ENCODE measurements around the gene ZNF613. TPM values are rescaled to one million over a fixed set of nuclear protein-coding genes. Genes with fewer than 3 reads are reported as not detected.
"Not testable (repeated sequence)": the region's sequence is repeated elsewhere in the genome, so short reads cannot be mapped to it uniquely, and the experiment has no call there.

ZNF613 gene
- polyA plus RNA-seq, 4 donors, result 2.2 to 6.0 (median 4.3) TPM

DNA sequence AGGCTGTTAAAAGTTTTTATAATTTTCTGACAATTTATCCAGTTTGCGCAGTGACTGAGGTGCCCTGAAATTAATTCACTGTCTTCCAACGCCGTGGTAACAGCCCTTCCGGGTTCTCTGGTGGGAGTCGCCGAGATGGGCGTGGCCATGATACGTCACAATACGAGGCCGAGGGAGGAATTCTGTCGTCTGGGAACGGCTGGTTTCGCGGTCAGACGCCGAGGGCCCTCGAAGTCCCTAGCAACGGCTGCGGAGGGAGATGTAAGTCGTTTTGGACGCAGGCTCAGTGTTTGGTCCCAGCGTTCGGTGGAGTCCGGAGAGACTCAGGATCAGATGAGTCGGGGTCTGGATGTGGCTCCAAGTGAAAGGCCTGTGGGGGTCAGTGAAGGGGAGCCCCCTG, 21.7 kb downstream of the ZNF613 start:
- Histone ChIP-seq H3K27ac (ENCODE audit: low read depth in 1 of 3, low read length in 2 of 3) (no peak overlapping the region), H3K36me3 (ENCODE audit: control insufficient read depth in 3 of 3, insufficient read depth in 2 of 3, low read depth in 1 of 3, low read length in 3 of 3) (peaks cover 3 to 10% (median 7%) of the 10 kb centered on the region in 3 donors), H3K4me3 (ENCODE audit: low read depth in 1 of 3, low read length in 3 of 3) (peak overlapping the region in 1 of 3 donors; percentile 11), H3K27me3 (ENCODE audit: control insufficient read depth in 3 of 3, insufficient read depth in 3 of 3, low read length in 3 of 3) (no peaks in the 10 kb centered on the region), H3K4me1 (ENCODE audit: control insufficient read depth in 3 of 3, insufficient read depth in 2 of 3, low read depth in 1 of 3, low read length in 2 of 3) (no peaks in the 10 kb centered on the region), H3K9me3 (ENCODE audit: control insufficient read depth in 2 of 2, insufficient read depth in 1 of 2, low read depth in 1 of 2, low read length in 1 of 2) (peaks cover 13 to 51% of the 10 kb centered on the region in 2 donors)
- DNase-seq (no peak), FAIRE-seq (no peak)
- 16 to 47% (median 46%) methylated on average over 25 of the region's 25 CpGs for WGBS, 3 donors

DNA sequence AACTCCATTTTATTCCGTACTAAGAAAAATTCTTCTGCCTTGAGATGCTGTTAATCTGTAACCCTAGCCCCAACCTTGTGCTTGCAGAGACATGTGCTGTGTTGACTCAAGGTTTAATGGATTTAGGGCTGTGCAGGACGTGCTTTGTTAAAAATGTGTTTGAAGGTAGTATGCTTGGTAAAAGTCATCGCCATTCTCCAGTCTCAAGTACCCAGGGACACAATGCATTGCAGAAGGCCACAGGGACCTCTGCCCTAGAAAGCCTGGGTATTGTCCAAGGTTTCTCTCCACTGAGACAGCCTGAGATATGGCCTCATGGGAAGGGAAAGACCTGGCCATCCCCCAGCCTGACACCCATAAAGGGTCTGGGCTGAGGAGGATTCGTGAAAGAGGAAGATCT, 30.6 kb downstream of the ZNF613 start:
- H3K36me3 ChIP-seq (ENCODE audit: control insufficient read depth in 3 of 3, insufficient read depth in 2 of 3, low read depth in 1 of 3, low read length in 3 of 3); H3K27me3 ChIP-seq (ENCODE audit: control insufficient read depth in 3 of 3, insufficient read depth in 3 of 3, low read length in 3 of 3); DNase-seq; H3K4me1 ChIP-seq (ENCODE audit: control insufficient read depth in 3 of 3, insufficient read depth in 2 of 3, low read depth in 1 of 3, low read length in 2 of 3); FAIRE-seq; H3K4me3 ChIP-seq (ENCODE audit: low read depth in 1 of 3, low read length in 3 of 3); H3K27ac ChIP-seq (ENCODE audit: low read depth in 1 of 3, low read length in 2 of 3): not testable (repeated sequence)
- H3K9me3 ChIP-seq (ENCODE audit: control insufficient read depth in 2 of 2, insufficient read depth in 1 of 2, low read depth in 1 of 2, low read length in 1 of 2), result peaks cover 2 to 43% of the 10 kb centered on the region in 2 donors
- 28 to 66% (median 40%) methylated on average over 4 of the region's 4 CpGs for WGBS, 3 donors

DNA sequence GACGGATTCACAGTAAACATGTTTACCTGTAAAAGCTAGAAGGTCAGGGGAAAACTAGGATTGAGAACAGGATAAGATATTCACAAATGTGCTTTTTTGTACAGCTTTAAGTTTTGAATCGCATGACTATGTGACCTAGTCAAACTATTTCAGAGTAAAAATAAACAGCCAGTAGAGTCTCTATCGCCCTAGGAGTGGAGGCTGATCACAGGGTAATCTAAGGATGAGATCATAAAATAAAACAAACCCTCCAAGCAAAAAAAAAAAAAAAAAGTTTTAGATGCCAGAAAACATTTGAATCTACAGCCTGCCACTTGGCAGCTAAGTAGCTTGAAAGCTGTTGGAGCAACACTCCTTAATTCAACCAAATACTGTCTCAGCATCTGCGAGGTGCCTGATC, 32.5 kb downstream of the ZNF613 start:
- no peak overlapping the region for H3K27ac ChIP-seq (ENCODE audit: low read depth in 1 of 3, low read length in 2 of 3)
- no peak for FAIRE-seq

DNA sequence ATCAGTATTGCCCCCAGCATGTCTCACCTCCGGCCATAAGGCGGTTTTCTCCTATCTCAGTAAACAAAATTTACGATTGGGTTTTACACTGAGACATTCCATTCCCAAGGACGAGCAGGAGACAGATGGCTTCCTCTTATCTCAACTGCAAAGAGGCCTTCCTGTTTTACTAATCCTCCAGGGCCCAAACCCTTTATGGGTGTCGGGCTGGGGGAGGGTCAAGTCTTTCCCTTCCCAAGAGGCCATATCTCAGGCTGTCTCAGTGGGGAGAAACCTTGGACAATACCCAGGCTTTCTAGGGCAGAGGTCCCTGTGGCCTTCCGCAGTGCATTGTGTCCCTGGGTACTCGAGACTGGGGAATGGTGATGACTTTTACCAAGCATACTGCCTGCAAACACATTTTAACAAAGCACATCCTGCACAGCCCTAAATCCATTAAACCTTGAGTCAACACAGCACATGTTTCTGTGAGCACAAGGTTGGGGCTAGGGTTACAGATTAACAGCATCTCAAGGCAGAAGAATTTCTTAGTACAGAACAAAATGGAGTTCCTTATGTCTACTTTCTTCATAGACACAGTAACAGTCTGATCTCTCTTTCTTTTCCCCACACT, 33.5 kb downstream of the ZNF613 start:
- H3K27ac ChIP-seq (ENCODE audit: low read depth in 1 of 3, low read length in 2 of 3); FAIRE-seq; H3K27me3 ChIP-seq (ENCODE audit: control insufficient read depth in 3 of 3, insufficient read depth in 3 of 3, low read length in 3 of 3); H3K4me3 ChIP-seq (ENCODE audit: low read depth in 1 of 3, low read length in 3 of 3); H3K4me1 ChIP-seq (ENCODE audit: control insufficient read depth in 3 of 3, insufficient read depth in 2 of 3, low read depth in 1 of 3, low read length in 2 of 3); DNase-seq: not testable (repeated sequence)
- WGBS, 3 donors, result 17 to 33% (median 29%) methylated on average over 7 of the region's 7 CpGs
- Histone ChIP-seq H3K36me3 (ENCODE audit: control insufficient read depth in 3 of 3, insufficient read depth in 2 of 3, low read depth in 1 of 3, low read length in 3 of 3) (peaks cover 3 to 16% (median 12%) of the 10 kb centered on the region in 3 donors), H3K9me3 (ENCODE audit: control insufficient read depth in 2 of 2, insufficient read depth in 1 of 2, low read depth in 1 of 2, low read length in 1 of 2) (peaks cover 4 to 59% of the 10 kb centered on the region in 2 donors)

More for the DNA sequence above, 32.5 kb downstream of the ZNF613 start:
- Histone ChIP-seq H3K36me3 (ENCODE audit: control insufficient read depth in 3 of 3, insufficient read depth in 2 of 3, low read depth in 1 of 3, low read length in 3 of 3) (peaks cover under 1 to 8% (median 3%) of the 10 kb centered on the region in 3 donors), H3K4me3 (ENCODE audit: low read depth in 1 of 3, low read length in 3 of 3) (no peak overlapping the region), H3K27me3 (ENCODE audit: control insufficient read depth in 3 of 3, insufficient read depth in 3 of 3, low read length in 3 of 3) (no peaks in the 10 kb centered on the region), H3K9me3 (ENCODE audit: control insufficient read depth in 2 of 2, insufficient read depth in 1 of 2, low read depth in 1 of 2, low read length in 1 of 2) (peaks cover 4 to 51% of the 10 kb centered on the region in 2 donors), H3K4me1 (ENCODE audit: control insufficient read depth in 3 of 3, insufficient read depth in 2 of 3, low read depth in 1 of 3, low read length in 2 of 3) (no peaks in the 10 kb centered on the region)
- DNase-seq, result no peak
- WGBS, 3 donors, result 71 to 82% (median 75%) methylated on average over 4 of the region's 4 CpGs

DNA sequence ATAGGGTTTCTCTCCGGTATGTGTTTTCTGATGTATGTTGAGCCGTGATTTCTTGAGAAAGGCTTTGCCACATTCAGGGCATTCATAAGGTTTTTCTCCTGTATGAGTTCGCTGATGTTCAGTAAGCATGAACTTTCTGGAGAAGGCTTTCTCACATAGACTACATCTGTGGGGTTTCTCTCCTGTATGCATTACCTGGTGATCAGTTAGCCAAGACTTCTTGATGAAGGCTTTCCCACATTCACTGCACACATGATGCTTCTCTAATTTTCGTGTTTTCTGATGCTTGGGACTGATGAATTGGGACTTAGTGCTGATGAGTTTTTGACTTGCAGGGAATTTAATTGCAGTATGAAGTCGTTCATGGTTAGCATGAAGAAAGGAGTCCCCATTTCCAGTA, 38.3 kb downstream of the ZNF613 start:
- peaks cover 28 to 55% (median 32%) of the 10 kb centered on the region in 3 donors for H3K36me3 ChIP-seq (ENCODE audit: control insufficient read depth in 3 of 3, insufficient read depth in 2 of 3, low read depth in 1 of 3, low read length in 3 of 3)
- H3K9me3 ChIP-seq (ENCODE audit: control insufficient read depth in 2 of 2, insufficient read depth in 1 of 2, low read depth in 1 of 2, low read length in 1 of 2), result peaks cover 12 to 75% of the 10 kb centered on the region in 2 donors
- no peak overlapping the region for H3K27ac ChIP-seq (ENCODE audit: low read depth in 1 of 3, low read length in 2 of 3)
- 96 to 98% (median 98%) methylated on average over 5 of the region's 5 CpGs for WGBS, 3 donors
- no peaks in the 10 kb centered on the region for H3K4me1 ChIP-seq (ENCODE audit: control insufficient read depth in 3 of 3, insufficient read depth in 2 of 3, low read depth in 1 of 3, low read length in 2 of 3)
- FAIRE-seq (no peak), DNase-seq (no peak)
- H3K27me3 ChIP-seq (ENCODE audit: control insufficient read depth in 3 of 3, insufficient read depth in 3 of 3, low read length in 3 of 3), result no peaks in the 10 kb centered on the region
- no peak overlapping the region for H3K4me3 ChIP-seq (ENCODE audit: low read depth in 1 of 3, low read length in 3 of 3)

DNA sequence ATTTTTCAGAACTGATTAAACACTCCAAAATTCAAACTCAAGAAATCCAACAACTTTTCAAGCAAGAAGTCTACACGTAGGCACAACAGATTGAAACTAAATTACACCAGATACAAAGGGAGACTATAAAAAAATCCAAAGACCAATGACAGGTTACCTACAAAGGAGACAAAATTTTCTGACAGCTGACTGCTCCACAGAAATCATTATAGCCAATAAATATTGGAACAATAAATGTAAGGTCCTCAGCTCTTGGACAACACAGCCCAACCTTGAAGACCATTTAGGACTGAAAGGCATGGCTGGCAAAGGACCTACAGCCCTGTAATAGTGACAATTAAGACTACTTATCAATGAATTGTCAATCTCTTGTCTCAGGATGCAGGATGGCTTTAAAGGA, 43.4 kb downstream of the ZNF613 start:
- no peak for DNase-seq
- peaks cover 17 to 81% of the 10 kb centered on the region in 2 donors for H3K9me3 ChIP-seq (ENCODE audit: control insufficient read depth in 2 of 2, insufficient read depth in 1 of 2, low read depth in 1 of 2, low read length in 1 of 2)
- H3K4me3 ChIP-seq (ENCODE audit: low read depth in 1 of 3, low read length in 3 of 3), result no peak overlapping the region
- H3K27ac ChIP-seq (ENCODE audit: low read depth in 1 of 3, low read length in 2 of 3), result no peak overlapping the region
- 97 to 100% (median 98%) methylated on average over 1 of the region's 1 CpG for WGBS, 3 donors
- FAIRE-seq, result no peak
- H3K27me3 ChIP-seq (ENCODE audit: control insufficient read depth in 3 of 3, insufficient read depth in 3 of 3, low read length in 3 of 3), result no peaks in the 10 kb centered on the region
- peaks cover 38 to 77% (median 45%) of the 10 kb centered on the region in 3 donors for H3K36me3 ChIP-seq (ENCODE audit: control insufficient read depth in 3 of 3, insufficient read depth in 2 of 3, low read depth in 1 of 3, low read length in 3 of 3)
- no peaks in the 10 kb centered on the region for H3K4me1 ChIP-seq (ENCODE audit: control insufficient read depth in 3 of 3, insufficient read depth in 2 of 3, low read depth in 1 of 3, low read length in 2 of 3)

DNA sequence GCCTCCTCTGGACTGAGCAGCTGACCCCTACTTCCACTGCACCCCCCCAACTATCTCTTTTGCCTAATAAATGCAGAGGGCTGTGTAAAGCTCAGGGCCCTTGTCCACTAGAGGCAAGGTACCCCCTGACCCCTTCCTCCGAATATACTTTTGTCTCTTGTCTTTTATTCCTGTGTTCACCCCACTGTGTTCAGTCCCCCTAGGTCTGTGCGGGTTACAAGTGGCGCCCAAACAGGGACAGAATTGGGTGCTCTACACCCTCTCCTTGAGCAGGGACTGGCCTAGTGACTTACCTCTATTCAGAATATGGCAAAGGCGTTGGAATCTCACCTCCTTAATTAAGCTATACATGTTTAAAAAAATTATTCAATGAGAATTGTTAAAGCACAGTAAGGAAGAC, 44.4 kb downstream of the ZNF613 start:
- no peak overlapping the region for H3K4me3 ChIP-seq (ENCODE audit: low read depth in 1 of 3, low read length in 3 of 3)
- DNase-seq (peak in 1 of 2 donors; percentile 44), FAIRE-seq (no peak)
- H3K36me3 ChIP-seq (ENCODE audit: control insufficient read depth in 3 of 3, insufficient read depth in 2 of 3, low read depth in 1 of 3, low read length in 3 of 3), result peaks cover 32 to 69% (median 44%) of the 10 kb centered on the region in 3 donors
- peaks cover 17 to 82% of the 10 kb centered on the region in 2 donors for H3K9me3 ChIP-seq (ENCODE audit: control insufficient read depth in 2 of 2, insufficient read depth in 1 of 2, low read depth in 1 of 2, low read length in 1 of 2)
- H3K27ac ChIP-seq (ENCODE audit: low read depth in 1 of 3, low read length in 2 of 3), result no peak overlapping the region
- H3K4me1 ChIP-seq (ENCODE audit: control insufficient read depth in 3 of 3, insufficient read depth in 2 of 3, low read depth in 1 of 3, low read length in 2 of 3), result no peaks in the 10 kb centered on the region
- H3K27me3 ChIP-seq (ENCODE audit: control insufficient read depth in 3 of 3, insufficient read depth in 3 of 3, low read length in 3 of 3), result no peaks in the 10 kb centered on the region
- 93 to 96% (median 96%) methylated on average over 4 of the region's 4 CpGs for WGBS, 3 donors

DNA sequence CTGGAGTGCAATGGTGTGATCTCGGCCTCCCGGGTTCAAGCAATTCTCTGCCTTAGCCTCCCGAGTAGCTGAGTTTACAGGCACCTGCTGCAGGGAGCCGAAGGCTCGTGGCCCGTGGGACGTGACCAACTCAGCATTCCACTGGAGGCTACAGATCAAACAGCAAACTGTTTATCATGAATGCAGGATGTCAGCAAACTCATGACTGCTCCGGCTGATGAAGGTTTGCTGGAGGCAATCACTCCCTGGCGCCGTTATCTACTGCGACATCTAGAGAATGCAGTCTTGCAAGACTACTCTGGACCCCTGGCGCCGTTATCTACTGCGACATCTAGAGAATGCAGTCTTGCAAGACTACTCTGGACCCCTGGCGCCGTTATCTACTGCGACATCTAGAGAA, 48.5 kb downstream of the ZNF613 start:
- H3K27ac ChIP-seq (ENCODE audit: low read depth in 1 of 3, low read length in 2 of 3); DNase-seq; FAIRE-seq; H3K4me3 ChIP-seq (ENCODE audit: low read depth in 1 of 3, low read length in 3 of 3); H3K4me1 ChIP-seq (ENCODE audit: control insufficient read depth in 3 of 3, insufficient read depth in 2 of 3, low read depth in 1 of 3, low read length in 2 of 3); H3K27me3 ChIP-seq (ENCODE audit: control insufficient read depth in 3 of 3, insufficient read depth in 3 of 3, low read length in 3 of 3): not testable (repeated sequence)
- 97 to 99% (median 97%) methylated on average over 17 of the region's 17 CpGs for WGBS, 3 donors
- Histone ChIP-seq H3K36me3 (ENCODE audit: control insufficient read depth in 3 of 3, insufficient read depth in 2 of 3, low read depth in 1 of 3, low read length in 3 of 3) (peaks cover 20 to 37% (median 28%) of the 10 kb centered on the region in 3 donors), H3K9me3 (ENCODE audit: control insufficient read depth in 2 of 2, insufficient read depth in 1 of 2, low read depth in 1 of 2, low read length in 1 of 2) (peaks cover 13 to 86% of the 10 kb centered on the region in 2 donors)

DNA sequence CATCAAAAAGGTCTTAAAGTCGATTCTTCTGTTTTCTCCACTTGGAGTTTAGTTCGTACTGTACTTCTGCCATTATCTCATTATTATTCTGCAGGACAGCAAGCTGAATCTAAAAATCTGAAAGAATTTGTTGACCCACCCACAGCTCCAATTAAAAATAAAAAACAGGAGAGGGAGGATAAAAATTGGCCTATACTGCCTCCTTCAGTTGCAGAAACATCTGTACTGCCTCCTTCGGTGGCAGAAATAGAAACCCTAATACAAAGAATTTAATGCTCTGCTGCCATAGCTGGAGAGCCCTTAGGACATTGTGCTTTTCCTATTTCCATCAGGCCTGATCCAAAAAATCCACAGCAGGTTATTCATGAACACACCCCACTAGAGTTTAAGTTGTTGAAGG, 49.6 kb downstream of the ZNF613 start:
- no peak for FAIRE-seq
- H3K36me3 ChIP-seq (ENCODE audit: control insufficient read depth in 3 of 3, insufficient read depth in 2 of 3, low read depth in 1 of 3, low read length in 3 of 3), result peaks cover 17 to 30% (median 26%) of the 10 kb centered on the region in 3 donors
- no peak for DNase-seq
- WGBS, 3 donors, result 91 to 95% (median 94%) methylated on average over 3 of the region's 3 CpGs
- H3K27me3 ChIP-seq (ENCODE audit: control insufficient read depth in 3 of 3, insufficient read depth in 3 of 3, low read length in 3 of 3), result no peaks in the 10 kb centered on the region
- peaks cover 12 to 83% of the 10 kb centered on the region in 2 donors for H3K9me3 ChIP-seq (ENCODE audit: control insufficient read depth in 2 of 2, insufficient read depth in 1 of 2, low read depth in 1 of 2, low read length in 1 of 2)
- no peak overlapping the region for H3K27ac ChIP-seq (ENCODE audit: low read depth in 1 of 3, low read length in 2 of 3)
- H3K4me3 ChIP-seq (ENCODE audit: low read depth in 1 of 3, low read length in 3 of 3), result no peak overlapping the region
- H3K4me1 ChIP-seq (ENCODE audit: control insufficient read depth in 3 of 3, insufficient read depth in 2 of 3, low read depth in 1 of 3, low read length in 2 of 3), result no peaks in the 10 kb centered on the region
